Heart left ventricle (tissue), 16 donors: ENCODE measurements around the gene TAF7. TPM values are rescaled to one million over a fixed set of nuclear protein-coding genes. Genes with fewer than 3 reads are reported as not detected.
A peak's percentile ranks its signal among the peaks of the same experiment; 100 is the strongest.

Experiments
- ATAC-seq, 4 donors: fragments of 200-7000 bp; cut with Tn5 transposase; one replicate each; pipeline ENCODE4 v1.9.1; 2020 to 2022; ENCODE audit warnings: moderate library complexity in 4 of 4, mild to moderate bottlenecking in 3 of 4, moderate number of reproducible peaks in 1 of 4
- DNase-seq, 5 donors: peaks; one replicate each; pipeline ENCODE4 v3.0.0-alpha.2; 2020
- H3K27ac ChIP-seq, 12 donors: fragments of 200-600 bp; sonication (generic) in 4 of 12; one replicate each; pipeline versions ENCODE4 v1.5.0 to v1.8.0; 2016 to 2022; ENCODE audit warnings: mild to moderate bottlenecking in 2 of 12
- H3K27me3 ChIP-seq, 9 donors: fragments of 200-600 bp; sonication (generic) in 2 of 9; one replicate each; pipeline versions ENCODE4 v1.5.1 to v1.8.0; 2016 to 2022; ENCODE audit warnings: mild to moderate bottlenecking in 3 of 9
- H3K36me3 ChIP-seq, 9 donors: fragments of 200-600 bp; sonication (generic) in 2 of 9; one replicate each; pipeline versions ENCODE4 v1.5.0 to v1.8.0; 2018 to 2022; ENCODE audit warnings: mild to moderate bottlenecking in 2 of 9
- H3K4me1 ChIP-seq, 12 donors: fragments of 200-600 bp; sonication (generic) in 4 of 12; one replicate each; pipeline versions ENCODE4 v1.5.0 to v1.8.0; 2016 to 2022; ENCODE audit warnings: mild to moderate bottlenecking in 3 of 12
- H3K4me3 ChIP-seq, 12 donors: fragments of 200-600 bp; sonication (generic) in 4 of 12; one replicate each; pipeline versions ENCODE4 v1.5.0 to v1.8.0; 2017 to 2022; ENCODE audit warnings: mild to moderate bottlenecking in 9 of 12, moderate library complexity in 4 of 12
- H3K9me3 ChIP-seq, 12 donors: fragments of 200-600 bp; sonication (generic) in 4 of 12; one replicate each; pipeline versions ENCODE4 v1.5.0 to v1.8.0; 2016 to 2022; ENCODE audit warnings: mild to moderate bottlenecking in 1 of 12
- CTCF ChIP-seq, 12 donors: fragments of 200-600 bp; sonication (generic) in 4 of 12; IDR thresholded peaks; one replicate each; pipeline versions ENCODE4 v1.5.0 to v1.8.0; 2018 to 2022; ENCODE audit warnings: antibody characterized with exemption in 12 of 12, mild to moderate bottlenecking in 5 of 12
- POLR2A ChIP-seq, 2 donors: fragments of 450-650 bp; IDR thresholded peaks; one replicate each; pipeline ENCODE4 v1.6.1; 2017; ENCODE audit warnings: antibody characterized with exemption in 2 of 2, mild to moderate bottlenecking in 2 of 2, moderate library complexity in 2 of 2
- WGBS, 4 donors: extraction: QIAGEN DNeasy Blood & Tissue Kit in 2 of 4; methylation state at CpG; one replicate each; pipeline versions ENCODE4 v1.1.5 to v1.1.7; 2013 to 2018; 5-methylcytosine and 5-hydroxymethylcytosine counted together
- intact Hi-C, 10 donors: fragments of 100-400 bp; cut with DNase I; formaldehyde crosslinking; loops; one replicate each; pipeline versions ENCODE4 v1.11.1 to v1.14.2; 2022
- polyA plus RNA-seq, 2 donors: library from polyadenylated mRNA; stranded (reverse); fragments of 200-250 nt; gene quantifications; one replicate each; pipeline ENCODE4 v1.2.3, GENCODE V29; 2013
- total RNA-seq, 9 donors: library from RNA; depleted of rRNA in 2 of 9; stranded (reverse); fragments of >200 nt in 2 of 9; fragmentation: NEBNext Ultra II Directional in 3 of 9; extraction: Animal tissue kit (Norgen Biotek cat#: 25700) in 3 of 9; gene quantifications; one replicate each; pipeline versions ENCODE4 v1.1.0 to v1.2.4, GENCODE V29; 2016 to 2023
- donor health status: ischemic (EF 13 %, LVEDD 7.1; RV severe dilation, severe dysfunction).
- donor health status: healthy with polysubstance abuse.
- donor health status: DM: no; HTN: yes; CAD: no.
- donor health status: DM: no; HTN: no; CAD: no.
- donor health status: ischemic (EF 25% LVEDD 6.9; RV normal size, moderate dysfunction).
- donor health status: ischemic (EF 25% LVEDD 5.7; RV mildly dilated, moderate dysfunction).
- donor health status: healthy.
- donor health status: DM: yes; HTN: yes; CAD: no.
- donor health status: ischemic (EF 35%, LVEDD 5.7; RV mildly dilated, moderate dysfunction).
- donor health status: nonischemic (EF 11% LVEDD 7.7; RV severe dilation, severe dysfunction).
- donor health status: DM: yes; HTN: yes; CAD: no.
- donor health status: PGD.
- donor health status: ischemic (EF 29% LVEDD 5.4; RV normal size, mild dysfunction).
- donor health status: nonischemic (EF 23%, LVEDD 6.1; RV moderate dilation, normal function).

The TAF7 gene
- total and polyA plus RNA-seq, 11 donors = 47.2 to 159 (median 99.9) TPM

GRCh38 chr5:141356133-141356532 is 35.5 kb upstream of the TAF7 start:
- no peak for DNase-seq
- no peak for TF ChIP-seq CTCF (IDR thresholded peaks at IDR 0.05)
- TF ChIP-seq POLR2A (IDR thresholded peaks at IDR 0.05) = no peak
- Histone ChIP-seq H3K4me3 (no peak overlapping the region), H3K27ac (no peak overlapping the region), H3K9me3 (peaks cover 0 to 98% (median 73%) of the 10 kb centered on the region in 12 donors), H3K36me3 (peaks cover 0 to 21% (median 0%) of the 10 kb centered on the region in 9 donors), H3K4me1 (peaks cover 0 to 15% (median 0%) of the 10 kb centered on the region in 12 donors), H3K27me3 (peaks cover 0 to 13% (median 0%) of the 10 kb centered on the region in 9 donors)
- no peak for ATAC-seq
- WGBS, 4 donors = 61 to 77% (median 70%) methylated on average over 5 of the region's 5 CpGs
- intact Hi-C loops = loop anchor here in 1 of 10 donors (10.0 kb wide), 1 partner anchor 169 kb away; no protein-coding TSS in a partner anchor

- peaks cover 0 to 13% (median 0%) of the 10 kb centered on the region in 9 donors for H3K27me3 ChIP-seq
- 47 to 65% (median 60%) methylated on average over 24 of the region's 24 CpGs for WGBS, 4 donors
- DNase-seq = no peak
- no peak for TF ChIP-seq CTCF (IDR thresholded peaks at IDR 0.05)
- TF ChIP-seq POLR2A (IDR thresholded peaks at IDR 0.05) = no peak
- H3K27ac ChIP-seq = no peak overlapping the region
- H3K4me3 ChIP-seq = peak overlapping the region in 7 of 12 donors; percentile 13 to 42 (median 35)
- peaks cover 0 to 16% (median 0%) of the 10 kb centered on the region in 12 donors for H3K4me1 ChIP-seq
- ATAC-seq = no peak
- peaks cover 0 to 26% (median 0%) of the 10 kb centered on the region in 9 donors for H3K36me3 ChIP-seq
- H3K9me3 ChIP-seq = peaks cover 0 to 98% (median 72%) of the 10 kb centered on the region in 12 donors
- intact Hi-C loops = loop anchor here in 1 of 10 donors (10.0 kb wide), 1 partner anchor 169 kb away; no protein-coding TSS in a partner anchor
Measured at GRCh38 chr5:141355641-141356040, 35.1 kb upstream of the TAF7 start.

GRCh38 chr5:141354900-141355469 is 34.4 kb upstream of the TAF7 start, which contains the start of gene PCDHGA4:
PCDHGA4 (plus strand) TSS chr5:141355021; CDS start chr5:141355108, 87 bp downstream.
- intact Hi-C loops = loop anchor here in 1 of 10 donors (10.0 kb wide), 1 partner anchor 170 kb away; no protein-coding TSS in a partner anchor
- no peak within 1 kb of the TSS for H3K27ac ChIP-seq
- H3K27me3 ChIP-seq = peaks cover 0 to 20% (median 0%) of the 10 kb centered on the region in 9 donors
- ATAC-seq (peak in 1 of 4 donors; percentile 17), DNase-seq (no peak)
- peaks cover 0 to 98% (median 70%) of the 10 kb centered on the region in 12 donors for H3K9me3 ChIP-seq
- H3K4me3 ChIP-seq = peak within 1 kb of the TSS in 10 of 12 donors; percentile 5 to 42 (median 34)
- peaks cover 0 to 27% (median 0%) of the 10 kb centered on the region in 9 donors for H3K36me3 ChIP-seq
- TF ChIP-seq POLR2A (IDR thresholded peaks at IDR 0.05) (no peak), CTCF (IDR thresholded peaks at IDR 0.05) (peak; percentile 23 to 64 (median 44))
- peaks cover 0 to 22% (median 0%) of the 10 kb centered on the region in 12 donors for H3K4me1 ChIP-seq
- 19 to 29% (median 21%) methylated on average over 25 to 29 of the region's 29 CpGs for WGBS, 4 donors

GRCh38 chr5:141351591-141351990 is 31.0 kb upstream of the TAF7 start:
- Histone ChIP-seq H3K27ac (no peak overlapping the region), H3K27me3 (peaks cover 0 to 21% (median 0%) of the 10 kb centered on the region in 9 donors), H3K4me3 (no peak overlapping the region), H3K4me1 (peaks cover 0 to 22% (median 2%) of the 10 kb centered on the region in 12 donors), H3K9me3 (peaks cover 0 to 97% (median 45%) of the 10 kb centered on the region in 12 donors), H3K36me3 (peaks cover 0 to 24% (median 0%) of the 10 kb centered on the region in 9 donors)
- ATAC-seq = no peak
- intact Hi-C loops = loop anchor here in 1 of 10 donors (10.0 kb wide), 1 partner anchor 173 kb away; no protein-coding TSS in a partner anchor
- WGBS, 4 donors = 34 to 61% (median 49%) methylated on average over 11 to 35 of the region's 36 CpGs
- no peak for DNase-seq
- no peak for TF ChIP-seq POLR2A (IDR thresholded peaks at IDR 0.05)
- no peak for TF ChIP-seq CTCF (IDR thresholded peaks at IDR 0.05)
